HEK293 (cell line): ENCODE data around the gene TDRD3.

Source experiments
- CTCF ChIA-PET: fragments of 350-600 bp; formaldehyde crosslinking; extraction: SDS; loops from one replicate; lab custom pipeline; 2021; ENCODE audit warnings: antibody characterized with exemption; lab: Yijun Ruan, JAX
- POLR2A ChIA-PET: fragments of 300-600 bp; formaldehyde crosslinking; extraction: SDS; loops from one replicate; lab custom pipeline; 2020; ENCODE audit warnings: antibody characterized with exemption, inconsistent platforms; lab: Yijun Ruan, JAX
- H3K27ac ChIP-seq: fragments of 200-500 bp; sonication (Bioruptor generic); 2 replicates; pipeline ENCODE4 v1.5.1; 2014; ENCODE audit warnings: low read depth, low read length, control low read depth, inconsistent platforms; ENCODE audit errors: extremely low read depth
- H3K36me3 ChIP-seq, 2 experiments: fragments of 200-500 bp in 1 of 2; sonication (Bioruptor generic) in 1 of 2; 1 replicate in 1 of 2; 2 replicates in 1 of 2; pipeline ENCODE4 v1.5.1; 2014 to 2017; ENCODE audit warnings: inconsistent platforms in 2 of 2, low read length in 2 of 2; ENCODE audit not compliant: control insufficient read depth in 2 of 2, insufficient read depth in 1 of 2
- H3K4me1 ChIP-seq: fragments of 200-500 bp; sonication (Bioruptor generic); 2 replicates; pipeline ENCODE4 v1.5.1; 2014; ENCODE audit warnings: mild to moderate bottlenecking, low read length, inconsistent platforms; ENCODE audit not compliant: control insufficient read depth, insufficient read depth
- H3K4me3 ChIP-seq: 2 replicates; pipeline ENCODE4 v1.5.1; 2011; ENCODE audit warnings: low read depth, mild to moderate bottlenecking, control low read depth, low read length, moderate library complexity
- H3K9me3 ChIP-seq: fragments of 200-500 bp; sonication (Bioruptor generic); 2 replicates; pipeline ENCODE4 v1.5.1; 2014; ENCODE audit warnings: low read depth, low read length, inconsistent platforms; ENCODE audit not compliant: control insufficient read depth, insufficient read depth
- FEZF1 ChIP-seq: fragments of 450-650 bp; formaldehyde crosslinking; IDR thresholded peaks from 2 replicates; pipeline ENCODE4 v1.5.1; 2016; ENCODE audit warnings: missing biosample characterization, missing genetic modification characterization
- GLIS1 ChIP-seq: fragments of 450-650 bp; formaldehyde crosslinking; IDR thresholded peaks from 2 replicates; pipeline ENCODE4 v1.5.1; 2016; ENCODE audit warnings: missing biosample characterization, missing genetic modification characterization
- KLF1 ChIP-seq: fragments of 450-650 bp; formaldehyde crosslinking; IDR thresholded peaks from 2 replicates; pipeline ENCODE4 v1.5.1; 2016; ENCODE audit warnings: missing biosample characterization, missing genetic modification characterization
- KLF9 ChIP-seq: fragments of 450-650 bp; formaldehyde crosslinking; IDR thresholded peaks from 2 replicates; pipeline ENCODE4 v1.5.1; 2016; ENCODE audit warnings: missing biosample characterization, missing genetic modification characterization, low read depth
- PRDM1 ChIP-seq: fragments of 450-650 bp; formaldehyde crosslinking; IDR thresholded peaks from 2 replicates; pipeline ENCODE4; 2016; ENCODE audit warnings: missing biosample characterization, missing genetic modification characterization
- SP2 ChIP-seq: fragments of 450-650 bp; formaldehyde crosslinking; IDR thresholded peaks from 2 replicates; pipeline ENCODE4 v1.5.1; 2016; ENCODE audit warnings: missing biosample characterization, missing genetic modification characterization
- SP3 ChIP-seq: fragments of 450-650 bp; formaldehyde crosslinking; IDR thresholded peaks from 2 replicates; pipeline ENCODE4 v1.5.1; 2016; ENCODE audit warnings: missing biosample characterization, missing genetic modification characterization
- ZBTB20 ChIP-seq: fragments of 450-650 bp; formaldehyde crosslinking; IDR thresholded peaks from 2 replicates; pipeline ENCODE4 v1.5.1; 2016; ENCODE audit warnings: missing biosample characterization, missing genetic modification characterization
- ZFP3 ChIP-seq: fragments of 450-650 bp; formaldehyde crosslinking; IDR thresholded peaks from 2 replicates; pipeline ENCODE4 v1.5.1; 2016; ENCODE audit warnings: low read depth, missing biosample characterization, missing genetic modification characterization
- ZNF239 ChIP-seq: fragments of 450-650 bp; formaldehyde crosslinking; IDR thresholded peaks from 2 replicates; pipeline ENCODE4 v1.5.1; 2016; ENCODE audit warnings: missing biosample characterization, missing genetic modification characterization
- ZNF571 ChIP-seq: fragments of 450-650 bp; formaldehyde crosslinking; IDR thresholded peaks from 2 replicates; pipeline ENCODE4 v1.5.0; 2017; ENCODE audit warnings: missing biosample characterization, missing genetic modification characterization
- ZNF626 ChIP-seq: fragments of 450-650 bp; sonication (Bioruptor Pico); formaldehyde crosslinking; IDR thresholded peaks from 2 replicates; pipeline ENCODE4 v1.5.1; 2018; ENCODE audit warnings: missing biosample characterization, missing genetic modification characterization, inconsistent platforms
- ZSCAN23 ChIP-seq: fragments of 450-650 bp; formaldehyde crosslinking; IDR thresholded peaks from 2 replicates; pipeline ENCODE4 v1.5.1; 2016; ENCODE audit warnings: missing biosample characterization, missing genetic modification characterization
- TF ChIP-seq, protein P1 (sequence below): fragments of 450-650 bp; formaldehyde crosslinking; IDR thresholded peaks from 2 replicates; pipeline ENCODE4 v1.5.1; 2016; ENCODE audit warnings: missing biosample characterization, missing genetic modification characterization
- TF ChIP-seq, protein P2 (sequence below): fragments of 450-650 bp; formaldehyde crosslinking; IDR thresholded peaks from 2 replicates; pipeline ENCODE4 v1.5.1; 2016; ENCODE audit warnings: missing biosample characterization, missing genetic modification characterization
- TF ChIP-seq, protein P3 (sequence below): fragments of 450-650 bp; formaldehyde crosslinking; IDR thresholded peaks from 2 replicates; pipeline ENCODE4 v1.5.1; 2016; ENCODE audit warnings: missing biosample characterization, missing genetic modification characterization
- TF ChIP-seq, protein P4 (sequence below): fragments of 450-650 bp; formaldehyde crosslinking; IDR thresholded peaks from 2 replicates; pipeline ENCODE4 v1.5.1; 2016; ENCODE audit warnings: missing biosample characterization, missing genetic modification characterization
- TF ChIP-seq, protein P5 (sequence below): fragments of 450-650 bp; formaldehyde crosslinking; IDR thresholded peaks from 2 replicates; pipeline ENCODE4 v1.5.1; 2017; ENCODE audit warnings: missing biosample characterization, missing genetic modification characterization
- TF ChIP-seq, protein P6 (sequence below): fragments of 450-650 bp; formaldehyde crosslinking; IDR thresholded peaks from 2 replicates; pipeline ENCODE4 v1.5.1; 2016; ENCODE audit warnings: missing biosample characterization, missing genetic modification characterization

TDRD3 gene

GRCh38 chr13:60463787-60464186 is 66.8 kb downstream of the TDRD3 start:
- no peak overlapping the region for H3K4me3 ChIP-seq
- 0 out of 2 replicates have a peak, but pooled peaks have one; percentile 6 for TF ChIP-seq FEZF1 (tag by site-specific recombination)
- TF ChIP-seq, protein P1, sequence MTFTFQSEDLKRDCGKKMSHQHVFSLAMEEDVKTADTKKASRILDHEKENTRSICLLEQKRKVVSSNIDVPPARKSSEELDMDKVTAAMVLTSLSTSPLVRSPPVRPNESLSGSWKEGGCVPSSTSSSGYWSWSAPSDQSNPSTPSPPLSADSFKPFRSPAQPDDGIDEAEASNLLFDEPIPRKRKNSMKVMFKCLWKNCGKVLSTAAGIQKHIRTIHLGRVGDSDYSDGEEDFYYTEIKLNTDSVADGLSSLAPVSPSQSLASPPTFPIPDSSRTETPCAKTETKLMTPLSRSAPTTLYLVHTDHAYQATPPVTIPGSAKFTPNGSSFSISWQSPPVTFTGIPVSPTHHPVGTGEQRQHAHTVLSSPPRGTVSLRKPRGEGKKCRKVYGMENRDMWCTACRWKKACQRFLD (tag by site-specific recombination), result no peak
- no peaks in the 10 kb centered on the region for H3K4me1 ChIP-seq
- POLR2A ChIA-PET, result no interaction called here
- CTCF ChIA-PET, result no interaction called here
- H3K36me3 ChIP-seq, result peaks cover 0 to 8% of the 10 kb centered on the region in 2 experiments; a peak in 1 of 3 replicates
- no peaks in the 10 kb centered on the region for H3K9me3 ChIP-seq
- no peak overlapping the region for H3K27ac ChIP-seq

DNA sequence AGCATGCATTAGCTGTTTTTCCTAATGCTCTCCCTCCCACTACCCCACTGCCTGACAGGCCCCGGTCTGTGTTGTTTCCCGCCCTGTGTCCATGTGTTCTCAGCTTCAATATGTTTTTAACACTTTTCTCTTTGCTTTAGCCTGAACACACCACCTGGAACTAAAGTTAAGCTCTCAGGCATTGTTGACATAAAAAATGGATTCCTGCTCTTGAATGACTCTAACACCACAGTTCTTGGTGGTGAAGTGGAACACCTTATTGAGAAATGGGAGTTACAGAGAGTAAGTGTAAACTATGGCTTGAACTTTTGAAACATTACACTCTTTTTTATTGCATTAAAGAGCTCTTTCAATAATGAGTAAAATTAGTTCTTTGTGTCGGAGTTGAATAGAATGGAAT is 70.1 kb downstream of the TDRD3 start:
- ChIA-PET POLR2A (no interaction called here), CTCF (interaction anchor here (0.7 to 1.3 kb wide), 2 partner anchors 149 to 713 kb away, joined by 4 read pairs; no protein-coding TSS in a partner anchor)
- H3K4me1 ChIP-seq, result no peaks in the 10 kb centered on the region
- H3K9me3 ChIP-seq, result no peaks in the 10 kb centered on the region
- no peak overlapping the region for H3K27ac ChIP-seq
- H3K4me3 ChIP-seq, result no peak overlapping the region
- TF ChIP-seq SP3 (tag by site-specific recombination), result no peak
- TF ChIP-seq ZNF571, result no peak
- TF ChIP-seq, protein P2, sequence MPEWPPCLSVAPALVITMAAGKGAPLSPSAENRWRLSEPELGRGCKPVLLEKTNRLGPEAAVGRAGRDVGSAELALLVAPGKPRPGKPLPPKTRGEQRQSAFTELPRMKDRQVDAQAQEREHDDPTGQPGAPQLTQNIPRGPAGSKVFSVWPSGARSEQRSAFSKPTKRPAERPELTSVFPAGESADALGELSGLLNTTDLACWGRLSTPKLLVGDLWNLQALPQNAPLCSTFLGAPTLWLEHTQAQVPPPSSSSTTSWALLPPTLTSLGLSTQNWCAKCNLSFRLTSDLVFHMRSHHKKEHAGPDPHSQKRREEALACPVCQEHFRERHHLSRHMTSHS (tag by site-specific recombination), result no peak
- TF ChIP-seq, protein P3, sequence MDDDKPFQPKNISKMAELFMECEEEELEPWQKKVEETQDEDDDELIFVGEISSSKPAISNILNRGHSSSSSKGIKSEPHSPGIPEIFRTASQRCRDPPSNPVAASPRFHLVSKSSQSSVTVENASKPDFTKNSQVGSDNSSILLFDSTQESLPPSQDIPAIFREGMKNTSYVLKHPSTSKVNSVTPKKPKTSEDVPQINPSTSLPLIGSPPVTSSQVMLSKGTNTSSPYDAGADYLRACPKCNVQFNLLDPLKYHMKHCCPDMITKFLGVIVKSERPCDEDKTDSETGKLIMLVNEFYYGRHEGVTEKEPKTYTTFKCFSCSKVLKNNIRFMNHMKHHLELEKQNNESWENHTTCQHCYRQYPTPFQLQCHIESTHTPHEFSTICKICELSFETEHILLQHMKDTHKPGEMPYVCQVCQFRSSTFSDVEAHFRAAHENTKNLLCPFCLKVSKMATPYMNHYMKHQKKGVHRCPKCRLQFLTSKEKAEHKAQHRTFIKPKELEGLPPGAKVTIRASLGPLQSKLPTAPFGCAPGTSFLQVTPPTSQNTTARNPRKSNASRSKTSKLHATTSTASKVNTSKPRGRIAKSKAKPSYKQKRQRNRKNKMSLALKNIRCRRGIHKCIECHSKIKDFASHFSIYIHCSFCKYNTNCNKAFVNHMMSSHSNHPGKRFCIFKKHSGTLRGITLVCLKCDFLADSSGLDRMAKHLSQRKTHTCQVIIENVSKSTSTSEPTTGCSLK, result no peak
- TF ChIP-seq PRDM1 (tag by site-specific recombination), result no peak
- no peak for TF ChIP-seq ZFP3 (tag by site-specific recombination)
- H3K36me3 ChIP-seq, result peaks cover 0 to 3% of the 10 kb centered on the region in 2 experiments; a peak in 1 of 3 replicates

- no peak overlapping the region for H3K27ac ChIP-seq
- no peaks in the 10 kb centered on the region for H3K4me1 ChIP-seq
- POLR2A ChIA-PET, result no interaction called here
- TF ChIP-seq, protein P4, sequence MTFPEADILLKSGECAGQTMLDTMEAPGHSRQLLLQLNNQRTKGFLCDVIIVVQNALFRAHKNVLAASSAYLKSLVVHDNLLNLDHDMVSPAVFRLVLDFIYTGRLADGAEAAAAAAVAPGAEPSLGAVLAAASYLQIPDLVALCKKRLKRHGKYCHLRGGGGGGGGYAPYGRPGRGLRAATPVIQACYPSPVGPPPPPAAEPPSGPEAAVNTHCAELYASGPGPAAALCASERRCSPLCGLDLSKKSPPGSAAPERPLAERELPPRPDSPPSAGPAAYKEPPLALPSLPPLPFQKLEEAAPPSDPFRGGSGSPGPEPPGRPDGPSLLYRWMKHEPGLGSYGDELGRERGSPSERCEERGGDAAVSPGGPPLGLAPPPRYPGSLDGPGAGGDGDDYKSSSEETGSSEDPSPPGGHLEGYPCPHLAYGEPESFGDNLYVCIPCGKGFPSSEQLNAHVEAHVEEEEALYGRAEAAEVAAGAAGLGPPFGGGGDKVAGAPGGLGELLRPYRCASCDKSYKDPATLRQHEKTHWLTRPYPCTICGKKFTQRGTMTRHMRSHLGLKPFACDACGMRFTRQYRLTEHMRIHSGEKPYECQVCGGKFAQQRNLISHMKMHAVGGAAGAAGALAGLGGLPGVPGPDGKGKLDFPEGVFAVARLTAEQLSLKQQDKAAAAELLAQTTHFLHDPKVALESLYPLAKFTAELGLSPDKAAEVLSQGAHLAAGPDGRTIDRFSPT, result no peak
- TF ChIP-seq GLIS1 (no peak), ZNF239 (tag by site-specific recombination) (no peak), ZBTB20 (tag by site-specific recombination) (no peak), SP2 (tag by site-specific recombination) (no peak), ZNF626 (tag by site-specific recombination) (no peak), ZSCAN23 (tag by site-specific recombination) (no peak), KLF1 (tag by site-specific recombination) (no peak), KLF9 (tag by site-specific recombination) (no peak), ZNF571 (no peak)
- TF ChIP-seq, protein P5, sequence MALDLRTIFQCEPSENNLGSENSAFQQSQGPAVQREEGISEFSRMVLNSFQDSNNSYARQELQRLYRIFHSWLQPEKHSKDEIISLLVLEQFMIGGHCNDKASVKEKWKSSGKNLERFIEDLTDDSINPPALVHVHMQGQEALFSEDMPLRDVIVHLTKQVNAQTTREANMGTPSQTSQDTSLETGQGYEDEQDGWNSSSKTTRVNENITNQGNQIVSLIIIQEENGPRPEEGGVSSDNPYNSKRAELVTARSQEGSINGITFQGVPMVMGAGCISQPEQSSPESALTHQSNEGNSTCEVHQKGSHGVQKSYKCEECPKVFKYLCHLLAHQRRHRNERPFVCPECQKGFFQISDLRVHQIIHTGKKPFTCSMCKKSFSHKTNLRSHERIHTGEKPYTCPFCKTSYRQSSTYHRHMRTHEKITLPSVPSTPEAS (tag by site-specific recombination), result no peak
- TF ChIP-seq, protein P6, sequence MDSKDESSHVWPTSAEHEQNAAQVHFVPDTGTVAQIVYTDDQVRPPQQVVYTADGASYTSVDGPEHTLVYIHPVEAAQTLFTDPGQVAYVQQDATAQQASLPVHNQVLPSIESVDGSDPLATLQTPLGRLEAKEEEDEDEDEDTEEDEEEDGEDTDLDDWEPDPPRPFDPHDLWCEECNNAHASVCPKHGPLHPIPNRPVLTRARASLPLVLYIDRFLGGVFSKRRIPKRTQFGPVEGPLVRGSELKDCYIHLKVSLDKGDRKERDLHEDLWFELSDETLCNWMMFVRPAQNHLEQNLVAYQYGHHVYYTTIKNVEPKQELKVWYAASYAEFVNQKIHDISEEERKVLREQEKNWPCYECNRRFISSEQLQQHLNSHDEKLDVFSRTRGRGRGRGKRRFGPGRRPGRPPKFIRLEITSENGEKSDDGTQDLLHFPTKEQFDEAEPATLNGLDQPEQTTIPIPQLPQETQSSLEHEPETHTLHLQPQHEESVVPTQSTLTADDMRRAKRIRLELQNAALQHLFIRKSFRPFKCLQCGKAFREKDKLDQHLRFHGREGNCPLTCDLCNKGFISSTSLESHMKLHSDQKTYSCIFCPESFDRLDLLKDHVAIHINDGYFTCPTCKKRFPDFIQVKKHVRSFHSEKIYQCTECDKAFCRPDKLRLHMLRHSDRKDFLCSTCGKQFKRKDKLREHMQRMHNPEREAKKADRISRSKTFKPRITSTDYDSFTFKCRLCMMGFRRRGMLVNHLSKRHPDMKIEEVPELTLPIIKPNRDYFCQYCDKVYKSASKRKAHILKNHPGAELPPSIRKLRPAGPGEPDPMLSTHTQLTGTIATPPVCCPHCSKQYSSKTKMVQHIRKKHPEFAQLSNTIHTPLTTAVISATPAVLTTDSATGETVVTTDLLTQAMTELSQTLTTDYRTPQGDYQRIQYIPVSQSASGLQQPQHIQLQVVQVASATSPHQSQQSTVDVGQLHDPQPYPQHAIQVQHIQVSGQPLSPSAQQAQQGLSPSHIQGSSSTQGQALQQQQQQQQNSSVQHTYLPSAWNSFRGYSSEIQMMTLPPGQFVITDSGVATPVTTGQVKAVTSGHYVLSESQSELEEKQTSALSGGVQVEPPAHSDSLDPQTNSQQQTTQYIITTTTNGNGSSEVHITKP (tag by site-specific recombination), result no peak
Observed at GRCh38 chr13:60479273-60479672, 82.3 kb downstream of the TDRD3 start.

More at GRCh38 chr13:60479273-60479672, 82.3 kb downstream of the TDRD3 start:
- Histone ChIP-seq H3K9me3 (no peaks in the 10 kb centered on the region), H3K36me3 (no peaks in the 10 kb centered on the region; a peak in 1 of 3 replicates), H3K4me3 (no peak overlapping the region)
- CTCF ChIA-PET, result no interaction called here
